SK-N-SH treated with all-trans-retinoic acid at 6 μM for 48 hours (cell line): ENCODE data around the gene TGFA.

Experiments used
- ATAC-seq: fragments of 200-7000 bp; cut with Tn5 transposase; 3 replicates; pipeline ENCODE4 v1.9.1; 2020; ENCODE audit warnings: mild to moderate bottlenecking, moderate library complexity
- ARNTL ChIP-seq: fragments of 450-650 bp; formaldehyde crosslinking; IDR thresholded peaks from 2 replicates; pipeline ENCODE4 v1.5.0; 2020; ENCODE audit warnings: low read depth, mild to moderate bottlenecking, moderate library complexity, borderline replicate concordance
- BACH2 ChIP-seq: fragments of 250-450 bp; sonication (Bioruptor Pico); IDR thresholded peaks from 2 replicates; pipeline ENCODE4 v1.9.0; 2021; ENCODE audit warnings: mild to moderate bottlenecking, borderline replicate concordance
- CSDC2 ChIP-seq: fragments of 250-450 bp; sonication (Bioruptor Pico); IDR thresholded peaks from 2 replicates; pipeline ENCODE4 v1.5.0; 2020; ENCODE audit warnings: mild to moderate bottlenecking, moderate library complexity
- ESRRG ChIP-seq: fragments of 250-450 bp; sonication (Bioruptor Pico); IDR thresholded peaks from 2 replicates; pipeline ENCODE4 v1.6.1; 2021; ENCODE audit warnings: mild to moderate bottlenecking
- GLIS3 ChIP-seq: fragments of 250-450 bp; sonication (Bioruptor Pico); IDR thresholded peaks from 2 replicates; pipeline ENCODE4 v1.5.0; 2020; ENCODE audit warnings: mild to moderate bottlenecking, moderate library complexity
- ISL1 ChIP-seq: fragments of 250-450 bp; sonication (Bioruptor Pico); IDR thresholded peaks from 2 replicates; pipeline ENCODE4 v2.1.2; 2022; ENCODE audit warnings: mild to moderate bottlenecking, moderate library complexity
- OSR1 ChIP-seq: fragments of 250-450 bp; sonication (Bioruptor Pico); IDR thresholded peaks from 2 replicates; pipeline ENCODE4 v1.8.0; 2022; ENCODE audit warnings: moderate library complexity, mild to moderate bottlenecking, inconsistent platforms
- PATZ1 ChIP-seq: fragments of 250-450 bp; sonication (Bioruptor Pico); IDR thresholded peaks from 2 replicates; pipeline ENCODE4 v1.8.0; 2020; ENCODE audit warnings: mild to moderate bottlenecking, moderate library complexity, borderline replicate concordance
- POU6F1 ChIP-seq: fragments of 250-450 bp; sonication (Bioruptor Pico); IDR thresholded peaks from 2 replicates; pipeline ENCODE4 v1.8.0; 2021; ENCODE audit warnings: low read depth, mild to moderate bottlenecking, moderate library complexity, borderline replicate concordance
- PPARA ChIP-seq: fragments of 250-450 bp; sonication (Bioruptor Pico); IDR thresholded peaks from 2 replicates; pipeline ENCODE4 v1.5.0; 2020; ENCODE audit warnings: mild to moderate bottlenecking, borderline replicate concordance
- SNAI2 ChIP-seq: fragments of 250-450 bp; sonication (Bioruptor Pico); IDR thresholded peaks from 2 replicates; pipeline ENCODE4 v1.5.0; 2020; ENCODE audit warnings: mild to moderate bottlenecking, moderate library complexity
- TCF4 ChIP-seq: fragments of 250-450 bp; sonication (Bioruptor Pico); IDR thresholded peaks from 2 replicates; pipeline ENCODE4 v1.8.0; 2021; ENCODE audit warnings: mild to moderate bottlenecking, moderate library complexity, borderline replicate concordance
- TSHZ2 ChIP-seq: fragments of 250-450 bp; sonication (Bioruptor Pico); IDR thresholded peaks from 2 replicates; pipeline ENCODE4 v1.5.0; 2020; ENCODE audit warnings: mild to moderate bottlenecking, moderate library complexity
- ZFP3 ChIP-seq: fragments of 250-450 bp; sonication (Bioruptor Pico); IDR thresholded peaks from 2 replicates; pipeline ENCODE4 v1.5.0; 2020; ENCODE audit warnings: mild to moderate bottlenecking, moderate library complexity
- ZFP30 ChIP-seq: fragments of 450-650 bp; formaldehyde crosslinking; IDR thresholded peaks from 2 replicates; pipeline ENCODE4 v1.5.0; 2022; ENCODE audit warnings: mild to moderate bottlenecking, moderate library complexity
- ZNF565 ChIP-seq: fragments of 450-650 bp; formaldehyde crosslinking; conservative IDR thresholded peaks from 2 replicates; pipeline ENCODE4 v1.5.0; 2020; ENCODE audit warnings: low read depth, mild to moderate bottlenecking, moderate library complexity
- ZNF70 ChIP-seq: fragments of 450-650 bp; formaldehyde crosslinking; IDR thresholded peaks from 2 replicates; pipeline ENCODE4 v1.5.0; 2020; ENCODE audit warnings: mild to moderate bottlenecking, moderate library complexity
- ZNF8 ChIP-seq: fragments of 450-650 bp; formaldehyde crosslinking; IDR thresholded peaks from 2 replicates; pipeline ENCODE4 v1.5.0; 2020; ENCODE audit warnings: mild to moderate bottlenecking, moderate library complexity
- TF ChIP-seq, protein P1 (sequence below): fragments of 250-450 bp; sonication (Bioruptor Pico); IDR thresholded peaks from 2 replicates; pipeline ENCODE4 v1.5.1; 2021; ENCODE audit warnings: mild to moderate bottlenecking, moderate library complexity
- TF ChIP-seq, protein P2 (sequence below): fragments of 250-450 bp; sonication (Bioruptor Pico); IDR thresholded peaks from 2 replicates; pipeline ENCODE4 v1.5.1; 2020; ENCODE audit warnings: low read depth, mild to moderate bottlenecking, moderate library complexity

TGFA gene

GRCh38 chr2:70549064-70549710 is 4.4 kb downstream of the TGFA start:
- TF ChIP-seq ZNF565 (no peak), ZFP3 (CRISPR knock-in tag) (no peak), TCF4 (CRISPR knock-in tag) (no peak), ZNF8 (CRISPR knock-in tag) (no peak), PPARA (CRISPR knock-in tag) (no peak), ESRRG (CRISPR knock-in tag) (no peak), PATZ1 (CRISPR knock-in tag) (no peak), SNAI2 (no peak), ZFP30 (CRISPR knock-in tag) (no peak), GLIS3 (no peak), BACH2 (CRISPR knock-in tag) (no peak), ISL1 (CRISPR knock-in tag) (no peak), CSDC2 (CRISPR knock-in tag) (no peak), ARNTL (CRISPR knock-in tag) (no peak), OSR1 (CRISPR knock-in tag) (no peak), TSHZ2 (CRISPR knock-in tag) (no peak), POU6F1 (CRISPR knock-in tag) (no peak), ZNF70 (no peak)
- TF ChIP-seq, protein P1, sequence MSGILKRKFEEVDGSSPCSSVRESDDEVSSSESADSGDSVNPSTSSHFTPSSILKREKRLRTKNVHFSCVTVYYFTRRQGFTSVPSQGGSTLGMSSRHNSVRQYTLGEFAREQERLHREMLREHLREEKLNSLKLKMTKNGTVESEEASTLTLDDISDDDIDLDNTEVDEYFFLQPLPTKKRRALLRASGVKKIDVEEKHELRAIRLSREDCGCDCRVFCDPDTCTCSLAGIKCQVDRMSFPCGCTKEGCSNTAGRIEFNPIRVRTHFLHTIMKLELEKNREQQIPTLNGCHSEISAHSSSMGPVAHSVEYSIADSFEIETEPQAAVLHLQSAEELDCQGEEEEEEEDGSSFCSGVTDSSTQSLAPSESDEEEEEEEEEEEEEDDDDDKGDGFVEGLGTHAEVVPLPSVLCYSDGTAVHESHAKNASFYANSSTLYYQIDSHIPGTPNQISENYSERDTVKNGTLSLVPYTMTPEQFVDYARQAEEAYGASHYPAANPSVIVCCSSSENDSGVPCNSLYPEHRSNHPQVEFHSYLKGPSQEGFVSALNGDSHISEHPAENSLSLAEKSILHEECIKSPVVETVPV, result no peak
- TF ChIP-seq, protein P2, sequence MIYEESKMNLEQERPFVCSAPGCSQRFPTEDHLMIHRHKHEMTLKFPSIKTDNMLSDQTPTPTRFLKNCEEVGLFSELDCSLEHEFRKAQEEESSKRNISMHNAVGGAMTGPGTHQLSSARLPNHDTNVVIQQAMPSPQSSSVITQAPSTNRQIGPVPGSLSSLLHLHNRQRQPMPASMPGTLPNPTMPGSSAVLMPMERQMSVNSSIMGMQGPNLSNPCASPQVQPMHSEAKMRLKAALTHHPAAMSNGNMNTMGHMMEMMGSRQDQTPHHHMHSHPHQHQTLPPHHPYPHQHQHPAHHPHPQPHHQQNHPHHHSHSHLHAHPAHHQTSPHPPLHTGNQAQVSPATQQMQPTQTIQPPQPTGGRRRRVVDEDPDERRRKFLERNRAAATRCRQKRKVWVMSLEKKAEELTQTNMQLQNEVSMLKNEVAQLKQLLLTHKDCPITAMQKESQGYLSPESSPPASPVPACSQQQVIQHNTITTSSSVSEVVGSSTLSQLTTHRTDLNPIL (CRISPR knock-in tag), result no peak
- no peak for ATAC-seq

GRCh38 chr2:70548233-70548632 is 5.4 kb downstream of the TGFA start:
- TF ChIP-seq ESRRG (CRISPR knock-in tag) (no peak), PATZ1 (CRISPR knock-in tag) (no peak), ZNF70 (no peak), SNAI2 (no peak)
- ATAC-seq, result no peak
